ENCODE results near the gene MET.

MET gene

DNA sequence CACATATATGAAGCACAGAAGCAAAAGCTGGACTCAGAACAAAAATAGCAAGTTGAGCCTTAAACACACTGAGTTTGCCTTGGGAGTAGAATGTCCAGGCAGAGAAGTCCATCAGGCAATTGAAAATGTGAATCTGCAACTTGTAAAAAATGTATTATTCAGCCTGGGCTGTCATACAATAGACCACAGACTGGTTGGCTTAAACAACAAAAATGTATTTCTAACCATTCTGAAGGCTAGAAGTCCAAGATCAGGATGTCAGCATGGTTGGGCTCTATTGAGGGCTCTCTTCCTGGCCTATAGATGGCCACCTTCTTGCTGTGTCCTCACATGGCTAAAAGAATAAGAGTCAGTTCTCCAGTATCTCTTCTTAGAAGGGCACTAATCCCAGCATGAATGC is 113.8 kb downstream of the MET start:
- no peak for DNase-seq (ENCODE audit: low spot score)

GRCh38 chr7:116786791-116787443 is 114.9 kb downstream of the MET start:
- DNase-seq (ENCODE audit: low spot score), result no peak

- DNase-seq (ENCODE audit: low spot score), result no peak
Measured at GRCh38 chr7:116787881-116788280, 115.9 kb downstream of the MET start.

DNA sequence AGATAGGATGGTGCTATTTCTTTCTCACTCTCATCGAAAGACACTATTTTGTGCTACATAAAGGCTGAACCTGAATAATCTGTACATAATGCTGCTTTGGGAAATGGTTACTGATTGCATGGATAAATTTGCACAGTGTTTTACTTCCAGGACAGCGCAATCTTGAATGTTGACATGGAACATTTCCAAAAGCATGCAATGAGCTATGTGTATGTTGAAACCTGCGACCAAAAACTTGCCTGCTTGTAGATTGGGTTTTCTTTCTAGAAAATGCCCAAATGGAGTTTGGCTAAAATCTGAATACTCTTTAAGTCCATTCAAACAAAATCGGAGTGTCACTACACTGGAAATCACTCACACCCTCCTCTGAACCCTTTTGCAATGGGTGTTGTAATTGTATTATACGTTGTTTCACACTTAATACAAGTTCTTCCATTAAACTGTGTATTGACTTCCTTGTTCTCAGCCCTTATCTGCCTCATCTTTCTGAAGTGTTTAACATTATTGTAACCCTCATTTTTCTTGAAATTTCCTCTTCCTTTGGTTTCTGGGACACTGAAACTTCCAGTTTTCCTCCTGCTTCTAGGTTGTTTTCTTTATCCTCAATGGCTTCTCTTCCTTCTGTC is 116.7 kb downstream of the MET start:
- no peak for DNase-seq (ENCODE audit: low spot score)

GRCh38 chr7:116790025-116790424 is 118.0 kb downstream of the MET start:
- no peak for DNase-seq (ENCODE audit: low spot score)

DNA sequence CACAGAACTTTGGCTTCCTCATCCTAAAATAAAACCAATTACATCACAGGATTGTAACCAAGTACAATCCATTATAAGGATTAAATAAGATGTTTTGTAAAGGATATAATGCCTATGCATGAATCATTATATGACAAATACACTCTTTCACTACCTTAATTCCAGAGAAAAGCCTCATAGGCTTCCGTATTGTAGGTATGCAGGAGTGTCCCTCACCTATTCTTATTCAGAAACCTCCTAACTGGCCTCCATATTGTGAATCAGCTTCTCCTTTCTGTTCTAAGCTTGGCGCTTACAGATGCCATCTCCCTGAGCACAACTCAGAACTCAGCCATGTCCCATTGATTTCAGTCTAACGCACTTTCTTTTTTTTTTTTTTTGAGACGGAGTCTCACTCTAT is 120.8 kb downstream of the MET start:
- DNase-seq (ENCODE audit: low spot score), result no peak

- DNase-seq (ENCODE audit: low spot score), result no peak
Measured at GRCh38 chr7:116793795-116794340, 121.9 kb downstream of the MET start.

GRCh38 chr7:116796471-116796870 is 124.5 kb downstream of the MET start:
- DNase-seq (ENCODE audit: low spot score), result no peak

DNA sequence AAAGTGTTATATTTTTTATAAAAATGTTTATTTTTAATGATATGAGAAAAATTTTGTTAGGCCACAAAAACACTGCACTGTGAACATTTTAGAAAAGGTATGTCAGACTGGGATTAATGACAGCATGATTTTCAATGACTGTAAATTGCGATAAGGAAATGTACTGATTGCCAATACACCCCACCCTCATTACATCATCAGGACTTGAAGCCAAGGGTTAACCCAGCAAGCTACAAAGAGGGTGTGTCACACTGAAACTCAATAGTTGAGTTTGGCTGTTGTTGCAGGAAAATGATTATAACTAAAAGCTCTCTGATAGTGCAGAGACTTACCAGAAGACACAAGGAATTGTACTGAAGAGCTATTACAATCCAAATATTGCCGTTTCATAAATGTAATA is 125.6 kb downstream of the MET start:
- DNase-seq (ENCODE audit: low spot score), result no peak

GRCh38 chr7:116798232-116798631 is 126.2 kb downstream of the MET start:
- no peak for DNase-seq (ENCODE audit: low spot score)

DNA sequence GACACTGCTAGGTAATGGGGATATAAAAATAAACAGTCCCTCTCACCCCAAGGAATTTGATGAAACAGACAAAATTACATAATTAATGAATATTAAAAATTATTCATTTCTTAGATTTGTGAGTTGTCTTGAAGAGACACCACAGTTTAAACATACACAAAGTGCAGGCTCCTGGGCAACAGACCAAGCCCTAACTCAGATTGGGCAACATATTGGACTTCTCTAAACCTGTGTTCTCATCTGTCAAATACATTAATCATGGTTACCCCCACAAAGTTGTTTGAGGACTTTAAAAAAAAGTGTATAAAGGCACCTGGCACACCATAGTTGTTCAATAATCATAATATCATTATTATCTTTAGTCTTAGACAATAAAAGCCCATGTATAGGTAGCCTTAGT is 127.9 kb downstream of the MET start:
- no peak for DNase-seq (ENCODE audit: low spot score)

DNA sequence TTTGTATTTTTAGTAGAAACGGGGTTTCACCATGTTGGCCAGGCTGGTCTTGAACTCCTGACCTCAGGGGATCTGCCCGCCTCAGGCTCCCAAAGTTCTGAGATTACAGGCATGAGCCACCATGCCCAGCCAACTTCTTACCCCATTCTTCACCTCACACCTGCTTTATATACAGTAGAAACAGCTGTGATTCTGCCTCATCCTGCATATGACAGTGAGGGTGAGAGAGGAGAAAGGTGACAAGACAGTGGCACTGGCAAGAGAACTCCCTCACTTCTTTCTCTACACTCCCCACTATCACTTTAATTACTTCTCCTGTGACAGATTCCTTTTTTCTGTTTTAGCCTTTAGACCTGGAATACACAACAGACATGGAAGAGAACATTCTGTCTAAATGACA is 128.6 kb downstream of the MET start:
- DNase-seq (ENCODE audit: low spot score), result no peak

GRCh38 chr7:116801092-116801710 is 129.2 kb downstream of the MET start:
- DNase-seq (ENCODE audit: low spot score), result no peak

- DNase-seq (ENCODE audit: low spot score), result no peak
Measured at GRCh38 chr7:116802144-116802745, 130.2 kb downstream of the MET start.

- DNase-seq (ENCODE audit: low spot score), result peak; percentile 56
Measured at GRCh38 chr7:116802746-116803152, 130.8 kb downstream of the MET start.

DNA sequence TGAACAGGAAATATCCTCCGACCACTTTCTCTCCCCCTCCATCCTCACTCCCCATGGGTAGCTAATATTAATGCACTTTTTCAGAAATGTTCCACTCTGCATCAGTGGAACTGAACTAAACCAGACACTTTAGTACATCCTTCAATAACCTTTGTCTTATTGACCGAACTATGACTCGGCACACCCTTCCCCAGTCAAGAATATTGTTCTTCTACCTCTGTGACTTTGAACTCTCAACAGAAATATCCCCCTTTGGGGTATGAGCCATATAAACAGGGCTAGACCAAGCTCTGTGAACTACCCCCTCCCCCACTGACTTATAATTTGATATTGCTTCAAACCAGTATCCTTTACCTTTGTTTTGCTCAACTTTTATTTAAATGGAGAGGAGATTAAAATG is 132.5 kb downstream of the MET start:
- no peak for DNase-seq (ENCODE audit: low spot score)

GRCh38 chr7:116805100-116805544 is 133.1 kb downstream of the MET start:
- no peak for DNase-seq (ENCODE audit: low spot score)

GRCh38 chr7:116806046-116806944 is 134.3 kb downstream of the MET start:
- DNase-seq (ENCODE audit: low spot score), result no peak

DNA sequence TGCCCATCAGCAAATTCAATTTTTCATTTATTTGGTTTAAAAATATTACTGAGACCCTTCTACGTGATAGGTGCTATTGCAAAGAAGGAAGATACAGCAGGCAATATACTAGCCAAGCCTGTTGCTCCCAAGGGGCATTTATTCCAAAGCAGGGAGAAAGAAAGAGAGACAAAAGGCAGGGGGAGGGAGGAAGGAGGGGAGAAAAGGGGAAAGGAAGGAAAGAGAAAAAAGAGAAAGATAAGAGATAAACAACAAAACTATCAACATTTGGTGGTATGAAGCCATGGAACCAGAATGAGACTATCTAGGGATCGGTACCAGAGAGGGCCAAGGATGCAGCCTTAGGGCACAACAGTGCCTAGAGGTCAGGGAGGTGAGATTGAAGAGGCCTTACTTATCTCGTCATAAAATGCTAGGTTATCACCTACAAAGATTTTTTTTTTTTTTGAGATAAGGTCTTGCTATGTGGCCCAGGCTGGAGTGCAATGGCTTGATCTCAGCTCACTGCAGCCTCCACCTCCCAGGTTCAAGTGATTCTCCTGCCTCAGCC is 135.1 kb downstream of the MET start:
- DNase-seq (ENCODE audit: low spot score), result no peak

DNA sequence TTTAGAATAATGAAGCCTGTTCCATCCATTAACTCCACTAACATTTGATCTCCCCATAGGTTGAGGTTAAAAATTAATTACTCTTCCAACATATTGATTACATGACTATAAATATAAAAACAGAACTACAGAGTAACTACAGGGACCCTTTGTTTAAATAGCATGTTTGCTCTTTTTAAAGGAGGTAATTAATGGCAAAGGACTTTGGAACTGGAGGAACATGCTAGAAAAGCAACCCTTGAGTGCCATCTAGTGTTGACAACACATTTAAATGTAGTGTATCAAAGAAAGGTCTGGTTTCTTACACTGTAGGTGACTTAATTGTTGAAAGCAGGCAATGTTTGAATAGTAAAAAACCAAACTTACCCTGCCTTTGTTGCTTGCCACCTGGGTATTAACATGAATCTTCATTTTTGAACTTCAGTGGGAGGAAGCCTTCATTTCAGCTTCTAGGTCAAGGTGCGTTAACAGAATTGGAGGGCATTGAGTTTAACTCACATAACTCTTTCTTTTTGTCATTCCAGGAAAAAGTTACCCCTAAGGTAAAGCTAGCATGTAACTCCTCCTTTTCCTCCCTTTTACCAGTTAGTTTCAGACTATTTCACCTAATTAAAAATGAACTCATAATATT is 137.8 kb downstream of the MET start:
- peak; percentile 55 for DNase-seq (ENCODE audit: low spot score)

All from putamen (tissue), 1 donor.